Measurements from ENCODE around the gene HCLS1. TPM values are rescaled to one million over a fixed set of nuclear protein-coding genes. Genes with fewer than 3 reads are reported as not detected.
"Not testable (repeated sequence)": the region's sequence is repeated elsewhere in the genome, so short reads cannot be mapped to it uniquely, and the experiment has no call there.

The HCLS1 gene
- total and polyA plus RNA-seq, 5 donors from 2014 or later, result 345 to 564 (median 470) TPM

DNA sequence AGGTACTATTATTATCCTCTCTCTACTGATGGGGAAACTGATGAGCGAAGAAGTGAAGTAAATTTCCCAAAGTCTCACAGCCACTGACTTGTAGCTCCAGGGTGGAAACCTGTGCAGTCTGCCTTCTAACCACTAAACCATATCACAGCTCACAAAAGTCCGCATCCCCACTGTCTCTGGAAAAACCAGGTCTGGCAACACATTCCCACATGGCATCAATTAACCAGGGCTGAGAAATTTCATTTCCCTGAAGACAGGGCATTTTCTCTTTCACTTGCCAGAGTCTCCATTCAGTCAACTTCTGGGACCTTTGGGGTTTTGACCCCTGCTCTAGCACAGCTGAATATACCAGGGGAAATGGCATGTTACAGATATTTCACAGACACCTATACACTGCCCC is 41.0 kb downstream of the HCLS1 start:
- no peak for DNase-seq

DNA sequence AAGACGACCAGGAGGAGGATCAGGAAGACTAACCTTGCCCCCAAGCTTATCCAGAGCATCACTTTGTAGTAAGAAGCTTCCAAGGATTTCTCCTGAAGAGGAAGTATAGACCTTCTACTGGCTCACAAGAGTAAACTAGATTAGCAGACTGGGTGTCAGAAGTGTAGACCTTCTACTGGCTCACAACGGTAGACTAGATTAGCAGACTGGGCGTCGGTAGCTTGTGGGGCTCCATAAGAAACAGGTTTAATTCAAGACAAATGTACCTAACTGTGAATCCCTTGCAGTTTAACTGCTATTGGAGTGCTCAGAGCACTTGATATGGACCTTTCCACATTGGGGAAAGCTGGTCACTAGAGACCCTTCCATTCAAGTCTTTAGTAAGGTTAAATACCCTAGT is 54.6 kb downstream of the HCLS1 start:
- no peaks in the 10 kb centered on the region for H3K36me3 Mint-ChIP-seq
- H3K4me1 ChIP-seq (ENCODE audit: control insufficient read depth, insufficient read depth, low read length, poor library complexity, severe bottlenecking), result no peaks in the 10 kb centered on the region
- H3K27me3 ChIP-seq (ENCODE audit: control insufficient read depth, insufficient read depth, low read length), result no peaks in the 10 kb centered on the region
- DNase-seq, result no peak
- H3K27ac Mint-ChIP-seq, result no peak overlapping the region
- H3K27me3 Mint-ChIP-seq, result no peaks in the 10 kb centered on the region
- peaks cover 0 to 1% (median 0%) of the 10 kb centered on the region in 7 donors for H3K9me3 Mint-ChIP-seq
- no peak for ATAC-seq (ENCODE audit: low read depth in 2 of 2)
- H3K4me3 ChIP-seq (ENCODE audit: low read depth, low read length), result no peak overlapping the region
- no peak overlapping the region for H3K27ac ChIP-seq (ENCODE audit: insufficient read depth, low read length, poor library complexity, severe bottlenecking)
- no peaks in the 10 kb centered on the region for H3K36me3 ChIP-seq (ENCODE audit: control insufficient read depth, insufficient read depth, low read length)
- no peaks in the 10 kb centered on the region for H3K9me3 ChIP-seq (ENCODE audit: control insufficient read depth in 2 of 2, low read length in 2 of 2)
- no peak overlapping the region for H3K4me3 Mint-ChIP-seq
- no peaks in the 10 kb centered on the region for H3K4me1 Mint-ChIP-seq

More for the DNA sequence above, 41.0 kb downstream of the HCLS1 start:
- Histone ChIP-seq H3K36me3 (ENCODE audit: control insufficient read depth, insufficient read depth, low read length) (no peaks in the 10 kb centered on the region), H3K4me3 (ENCODE audit: low read depth, low read length) (no peak overlapping the region), H3K27me3 (ENCODE audit: control insufficient read depth, insufficient read depth, low read length) (no peaks in the 10 kb centered on the region), H3K4me1 (ENCODE audit: control insufficient read depth, insufficient read depth, low read length, poor library complexity, severe bottlenecking) (no peaks in the 10 kb centered on the region), H3K9me3 (ENCODE audit: control insufficient read depth in 2 of 2, low read length in 2 of 2) (no peaks in the 10 kb centered on the region), H3K27ac (ENCODE audit: insufficient read depth, low read length, poor library complexity, severe bottlenecking) (no peak overlapping the region)
- Mint-ChIP-seq H3K9me3 (no peaks in the 10 kb centered on the region), H3K27ac (no peak overlapping the region), H3K27me3 (peaks cover 14% of the 10 kb centered on the region), H3K4me1 (peaks cover 0 to 3% (median 0%) of the 10 kb centered on the region in 4 donors), H3K4me3 (no peak overlapping the region), H3K36me3 (no peaks in the 10 kb centered on the region)
- no peak for ATAC-seq (ENCODE audit: low read depth in 2 of 2)

DNA sequence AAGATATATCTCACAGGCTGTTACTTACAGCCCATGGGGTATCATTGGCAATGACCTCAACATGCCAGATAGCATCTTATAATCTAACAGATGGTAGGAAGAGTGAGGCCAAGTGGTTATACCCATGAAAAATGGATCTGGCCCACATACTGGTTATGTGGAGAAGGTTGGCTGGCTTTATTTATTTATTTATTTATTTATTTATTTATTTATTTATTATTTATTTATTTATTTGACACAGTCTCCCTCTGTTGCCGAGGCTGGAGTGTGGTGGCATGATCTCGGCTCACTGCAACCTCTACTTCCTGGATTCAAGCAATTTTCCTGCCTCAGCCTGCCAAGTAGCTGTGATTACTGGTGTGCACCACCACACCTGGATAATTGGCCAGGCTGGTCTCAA is 55.9 kb downstream of the HCLS1 start:
- Histone ChIP-seq H3K4me3 (ENCODE audit: low read depth, low read length) (no peak overlapping the region), H3K36me3 (ENCODE audit: control insufficient read depth, insufficient read depth, low read length) (no peaks in the 10 kb centered on the region), H3K9me3 (ENCODE audit: control insufficient read depth in 2 of 2, low read length in 2 of 2) (no peaks in the 10 kb centered on the region), H3K4me1 (ENCODE audit: control insufficient read depth, insufficient read depth, low read length, poor library complexity, severe bottlenecking) (no peaks in the 10 kb centered on the region), H3K27ac (ENCODE audit: insufficient read depth, low read length, poor library complexity, severe bottlenecking) (no peak overlapping the region), H3K27me3 (ENCODE audit: control insufficient read depth, insufficient read depth, low read length) (no peaks in the 10 kb centered on the region)
- Mint-ChIP-seq H3K4me3 (no peak overlapping the region), H3K9me3 (peaks cover 0 to 2% (median 0%) of the 10 kb centered on the region in 7 donors), H3K27ac (no peak overlapping the region), H3K36me3 (no peaks in the 10 kb centered on the region), H3K4me1 (no peaks in the 10 kb centered on the region), H3K27me3 (no peaks in the 10 kb centered on the region)
- ATAC-seq (ENCODE audit: low read depth in 2 of 2), result no peak
- no peak for DNase-seq

DNA sequence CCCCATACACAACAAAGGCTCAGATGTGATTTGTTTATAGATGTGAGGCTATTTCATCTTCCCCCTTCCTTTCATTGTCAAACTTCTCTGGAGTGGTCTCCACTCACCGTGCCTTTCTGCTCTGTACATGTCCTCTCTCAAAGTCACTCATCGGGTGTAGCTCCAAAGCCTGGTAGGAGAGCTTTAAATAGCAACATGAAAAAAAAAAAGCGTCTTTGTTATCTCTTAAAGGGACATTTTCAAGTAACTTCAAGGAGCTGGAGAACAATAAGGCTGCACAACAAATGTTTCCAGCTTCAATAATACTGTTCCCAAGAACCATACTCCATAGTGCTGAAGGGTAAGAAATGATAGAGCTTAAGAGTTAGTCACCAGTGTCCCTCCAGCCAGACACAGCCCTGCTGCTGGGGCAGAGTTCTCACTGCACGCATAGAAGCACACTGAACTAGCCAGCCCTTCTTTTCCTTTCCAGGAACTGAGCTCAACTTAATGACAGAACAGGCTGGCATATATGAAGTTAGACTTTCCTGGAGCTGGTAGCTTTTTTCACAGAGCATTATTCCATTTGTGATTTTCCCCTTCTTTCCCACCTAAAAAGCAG is 59.4 kb downstream of the HCLS1 start:
- no peaks in the 10 kb centered on the region for H3K4me1 ChIP-seq (ENCODE audit: control insufficient read depth, insufficient read depth, low read length, poor library complexity, severe bottlenecking)
- H3K36me3 Mint-ChIP-seq, result no peaks in the 10 kb centered on the region
- H3K9me3 Mint-ChIP-seq, result peaks cover 0 to 2% (median 0%) of the 10 kb centered on the region in 7 donors
- H3K4me1 Mint-ChIP-seq, result peaks cover 0 to 2% (median 0%) of the 10 kb centered on the region in 4 donors
- H3K4me3 Mint-ChIP-seq, result no peak overlapping the region
- ATAC-seq (ENCODE audit: low read depth in 2 of 2) (no peak), DNase-seq (no peak)
- no peaks in the 10 kb centered on the region for H3K9me3 ChIP-seq (ENCODE audit: control insufficient read depth in 2 of 2, low read length in 2 of 2)
- H3K27me3 Mint-ChIP-seq, result no peaks in the 10 kb centered on the region
- no peak overlapping the region for H3K27ac ChIP-seq (ENCODE audit: insufficient read depth, low read length, poor library complexity, severe bottlenecking)
- H3K27me3 ChIP-seq (ENCODE audit: control insufficient read depth, insufficient read depth, low read length), result no peaks in the 10 kb centered on the region
- H3K36me3 ChIP-seq (ENCODE audit: control insufficient read depth, insufficient read depth, low read length), result no peaks in the 10 kb centered on the region
- H3K27ac Mint-ChIP-seq, result no peak overlapping the region
- H3K4me3 ChIP-seq (ENCODE audit: low read depth, low read length), result no peak overlapping the region

DNA sequence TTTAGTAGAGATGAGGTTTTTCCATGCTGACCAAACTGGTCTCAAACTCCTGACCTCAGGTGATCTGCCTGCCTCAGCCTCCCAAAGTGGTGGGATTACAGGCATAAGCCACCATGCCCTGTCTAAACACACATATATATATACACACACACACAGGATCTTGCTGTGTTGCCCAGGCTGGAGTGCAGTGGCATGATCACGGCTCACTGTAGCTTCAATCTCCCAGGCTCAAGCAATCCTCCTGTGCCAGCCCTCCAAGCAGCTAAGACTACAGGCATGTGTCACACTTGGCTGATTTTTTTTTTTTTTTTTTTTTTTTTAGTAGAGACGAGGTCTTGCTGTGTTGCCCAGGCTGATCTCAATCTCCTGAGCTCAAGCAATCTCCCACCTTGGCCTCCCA is 60.8 kb downstream of the HCLS1 start:
- not testable (repeated sequence) for ATAC-seq (ENCODE audit: low read depth in 2 of 2); H3K36me3 Mint-ChIP-seq; H3K27me3 ChIP-seq (ENCODE audit: control insufficient read depth, insufficient read depth, low read length); DNase-seq; H3K4me3 Mint-ChIP-seq; H3K4me1 ChIP-seq (ENCODE audit: control insufficient read depth, insufficient read depth, low read length, poor library complexity, severe bottlenecking); H3K27ac Mint-ChIP-seq; H3K9me3 ChIP-seq (ENCODE audit: control insufficient read depth in 2 of 2, low read length in 2 of 2); H3K27me3 Mint-ChIP-seq; H3K4me1 Mint-ChIP-seq; H3K4me3 ChIP-seq (ENCODE audit: low read depth, low read length); H3K9me3 Mint-ChIP-seq; H3K36me3 ChIP-seq (ENCODE audit: control insufficient read depth, insufficient read depth, low read length); H3K27ac ChIP-seq (ENCODE audit: insufficient read depth, low read length, poor library complexity, severe bottlenecking)

DNA sequence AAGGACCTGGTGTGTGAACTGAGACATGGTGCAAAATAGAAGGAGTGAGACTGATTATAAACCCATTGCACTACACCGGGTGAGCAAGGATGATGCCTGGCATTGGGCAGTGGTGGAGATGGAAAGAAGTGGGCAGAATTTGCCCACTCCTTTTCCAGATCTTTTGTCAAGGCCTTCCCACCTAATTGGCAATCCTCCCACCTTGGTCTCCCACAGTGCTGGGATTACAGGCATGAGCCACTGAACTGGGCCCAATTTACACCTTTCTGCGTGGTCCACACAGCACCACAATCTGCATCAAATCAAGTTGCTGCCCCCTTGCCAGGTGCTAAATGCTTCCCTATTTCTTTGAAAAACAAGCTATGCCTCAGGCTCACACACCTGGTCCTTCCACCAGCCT is 62.1 kb downstream of the HCLS1 start:
- Mint-ChIP-seq H3K9me3 (peaks cover 0 to 2% (median 0%) of the 10 kb centered on the region in 7 donors), H3K4me1 (peaks cover 0 to 2% (median 0%) of the 10 kb centered on the region in 4 donors), H3K36me3 (no peaks in the 10 kb centered on the region), H3K27ac (no peak overlapping the region), H3K4me3 (peak overlapping the region in 1 of 4 donors; percentile 16), H3K27me3 (no peaks in the 10 kb centered on the region)
- DNase-seq (no peak), ATAC-seq (ENCODE audit: low read depth in 2 of 2) (no peak)
- Histone ChIP-seq H3K9me3 (ENCODE audit: control insufficient read depth in 2 of 2, low read length in 2 of 2) (no peaks in the 10 kb centered on the region), H3K36me3 (ENCODE audit: control insufficient read depth, insufficient read depth, low read length) (no peaks in the 10 kb centered on the region), H3K4me3 (ENCODE audit: low read depth, low read length) (no peak overlapping the region), H3K27ac (ENCODE audit: insufficient read depth, low read length, poor library complexity, severe bottlenecking) (no peak overlapping the region), H3K4me1 (ENCODE audit: control insufficient read depth, insufficient read depth, low read length, poor library complexity, severe bottlenecking) (no peaks in the 10 kb centered on the region), H3K27me3 (ENCODE audit: control insufficient read depth, insufficient read depth, low read length) (no peaks in the 10 kb centered on the region)

DNA sequence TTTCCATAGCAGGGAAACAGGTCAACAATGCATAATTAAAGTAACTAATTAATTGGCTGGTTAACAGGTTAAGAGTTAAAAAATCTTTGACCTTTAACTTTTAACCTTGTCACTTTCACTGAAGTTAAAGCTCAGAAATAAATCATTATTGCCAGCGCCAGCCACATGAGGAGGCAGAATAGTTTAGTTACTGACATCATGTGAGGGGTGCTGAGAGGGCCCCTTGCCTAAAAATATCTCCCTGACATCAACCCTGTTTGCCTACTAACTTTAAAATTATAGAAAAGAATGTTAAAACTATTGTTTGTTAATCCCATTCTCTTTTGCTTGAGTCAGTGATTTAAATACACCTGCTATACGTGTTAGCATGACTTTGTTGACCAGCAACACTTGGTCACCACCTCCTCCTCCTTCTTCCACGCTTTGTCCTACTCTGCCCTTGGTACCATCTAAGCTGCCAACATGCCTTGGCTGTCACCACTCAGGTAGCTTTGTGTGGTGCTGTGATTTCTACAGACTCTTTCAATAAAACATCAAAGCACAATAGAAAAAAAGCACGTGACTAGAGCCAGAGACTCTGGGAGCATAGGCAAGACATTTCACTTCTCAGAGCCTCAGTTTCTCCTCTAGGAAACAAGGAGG is 64.8 kb downstream of the HCLS1 start:
- Mint-ChIP-seq H3K27me3 (peaks cover 8% of the 10 kb centered on the region), H3K4me3 (no peak overlapping the region), H3K9me3 (no peaks in the 10 kb centered on the region), H3K4me1 (peaks cover 0 to 2% (median 0%) of the 10 kb centered on the region in 4 donors), H3K36me3 (no peaks in the 10 kb centered on the region), H3K27ac (no peak overlapping the region)
- ATAC-seq (ENCODE audit: low read depth in 2 of 2) (no peak), DNase-seq (no peak)
- no peak overlapping the region for H3K4me3 ChIP-seq (ENCODE audit: low read depth, low read length)
- no peaks in the 10 kb centered on the region for H3K9me3 ChIP-seq (ENCODE audit: control insufficient read depth in 2 of 2, low read length in 2 of 2)
- H3K4me1 ChIP-seq (ENCODE audit: control insufficient read depth, insufficient read depth, low read length, poor library complexity, severe bottlenecking), result no peaks in the 10 kb centered on the region
- no peaks in the 10 kb centered on the region for H3K36me3 ChIP-seq (ENCODE audit: control insufficient read depth, insufficient read depth, low read length)
- no peak overlapping the region for H3K27ac ChIP-seq (ENCODE audit: insufficient read depth, low read length, poor library complexity, severe bottlenecking)
- H3K27me3 ChIP-seq (ENCODE audit: control insufficient read depth, insufficient read depth, low read length), result no peaks in the 10 kb centered on the region

DNA sequence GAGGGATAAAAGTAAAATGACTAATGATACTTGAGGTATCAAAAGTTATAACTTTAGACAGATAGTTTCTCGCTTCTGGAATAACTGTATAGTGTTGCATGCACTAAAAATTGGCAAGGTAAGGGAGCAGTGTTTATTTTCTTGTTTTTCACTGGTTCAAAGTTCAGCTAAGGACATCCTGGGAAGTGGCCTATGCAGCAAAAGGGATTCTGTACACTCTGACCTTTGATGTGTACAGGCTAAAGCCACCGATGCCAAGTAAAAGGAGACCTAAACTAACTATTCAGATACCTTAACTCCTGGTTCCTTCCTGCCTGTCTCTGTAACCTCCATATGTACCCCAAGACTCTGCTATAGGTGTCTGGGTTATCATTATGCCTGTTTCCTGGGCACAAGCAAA is 65.9 kb downstream of the HCLS1 start:
- Histone ChIP-seq H3K4me1 (ENCODE audit: control insufficient read depth, insufficient read depth, low read length, poor library complexity, severe bottlenecking) (no peaks in the 10 kb centered on the region), H3K27ac (ENCODE audit: insufficient read depth, low read length, poor library complexity, severe bottlenecking) (no peak overlapping the region), H3K27me3 (ENCODE audit: control insufficient read depth, insufficient read depth, low read length) (no peaks in the 10 kb centered on the region), H3K36me3 (ENCODE audit: control insufficient read depth, insufficient read depth, low read length) (no peaks in the 10 kb centered on the region), H3K4me3 (ENCODE audit: low read depth, low read length) (no peak overlapping the region), H3K9me3 (ENCODE audit: control insufficient read depth in 2 of 2, low read length in 2 of 2) (no peaks in the 10 kb centered on the region)
- ATAC-seq (ENCODE audit: low read depth in 2 of 2) (no peak), DNase-seq (no peak)
- Mint-ChIP-seq H3K27ac (no peak overlapping the region), H3K36me3 (no peaks in the 10 kb centered on the region), H3K27me3 (peaks cover 8% of the 10 kb centered on the region), H3K9me3 (peaks cover 0 to 1% (median 0%) of the 10 kb centered on the region in 7 donors), H3K4me3 (no peak overlapping the region), H3K4me1 (peaks cover 0 to 2% (median 0%) of the 10 kb centered on the region in 4 donors)

Measured in CD4-positive, CD25-positive, alpha-beta regulatory T cell (primary cell).